RWPE2 (cell line): ENCODE measurements around the gene CDC42BPA.

ENCODE experiments used
- ATAC-seq: fragments of 200-7000 bp; cut with Tn5 transposase; 3 replicates; pipeline ENCODE4 v1.9.1; 2021; ENCODE audit warnings: low read depth
- DNase-seq: peaks from one replicate; pipeline ENCODE4 v3.0.0-alpha.2; 2020; ENCODE audit warnings: low spot score
- H3K27ac ChIP-seq: fragments of 450-650 bp; 2 replicates; pipeline ENCODE4 v1.5.1; 2017; ENCODE audit warnings: mild to moderate bottlenecking; ENCODE audit not compliant: poor library complexity, severe bottlenecking
- H3K27me3 ChIP-seq: fragments of 250-450 bp; sonication (Bioruptor Pico); 2 replicates; pipeline ENCODE4 v1.5.1; 2021; ENCODE audit warnings: mild to moderate bottlenecking, moderate library complexity; ENCODE audit not compliant: insufficient read depth, poor library complexity, severe bottlenecking
- H3K36me3 ChIP-seq: fragments of 250-450 bp; sonication (Bioruptor Pico); 2 replicates; pipeline ENCODE4 v1.5.1; 2020; ENCODE audit warnings: low read depth, mild to moderate bottlenecking, moderate library complexity
- H3K4me1 ChIP-seq: fragments of 250-450 bp; sonication (Bioruptor Pico); 2 replicates; pipeline ENCODE4 v1.5.1; 2021; ENCODE audit warnings: mild to moderate bottlenecking, moderate library complexity; ENCODE audit not compliant: insufficient read depth, poor library complexity, severe bottlenecking
- H3K4me3 ChIP-seq: fragments of 250-450 bp; sonication (Bioruptor Pico); 2 replicates; pipeline ENCODE4 v1.5.1; 2021; ENCODE audit warnings: mild to moderate bottlenecking, moderate library complexity; ENCODE audit not compliant: severe bottlenecking
- H3K9me3 ChIP-seq: fragments of 250-450 bp; sonication (Bioruptor Pico); 2 replicates; pipeline ENCODE4 v1.5.1; 2021; ENCODE audit warnings: mild to moderate bottlenecking, moderate library complexity; ENCODE audit not compliant: severe bottlenecking
- TF ChIP-seq, protein P1 (sequence below): fragments of 450-650 bp; IDR thresholded peaks from one replicate; pipeline ENCODE4 v1.5.1; 2017; ENCODE audit warnings: mild to moderate bottlenecking, moderate library complexity; ENCODE audit not compliant: poor library complexity, severe bottlenecking

Gene CDC42BPA

DNA sequence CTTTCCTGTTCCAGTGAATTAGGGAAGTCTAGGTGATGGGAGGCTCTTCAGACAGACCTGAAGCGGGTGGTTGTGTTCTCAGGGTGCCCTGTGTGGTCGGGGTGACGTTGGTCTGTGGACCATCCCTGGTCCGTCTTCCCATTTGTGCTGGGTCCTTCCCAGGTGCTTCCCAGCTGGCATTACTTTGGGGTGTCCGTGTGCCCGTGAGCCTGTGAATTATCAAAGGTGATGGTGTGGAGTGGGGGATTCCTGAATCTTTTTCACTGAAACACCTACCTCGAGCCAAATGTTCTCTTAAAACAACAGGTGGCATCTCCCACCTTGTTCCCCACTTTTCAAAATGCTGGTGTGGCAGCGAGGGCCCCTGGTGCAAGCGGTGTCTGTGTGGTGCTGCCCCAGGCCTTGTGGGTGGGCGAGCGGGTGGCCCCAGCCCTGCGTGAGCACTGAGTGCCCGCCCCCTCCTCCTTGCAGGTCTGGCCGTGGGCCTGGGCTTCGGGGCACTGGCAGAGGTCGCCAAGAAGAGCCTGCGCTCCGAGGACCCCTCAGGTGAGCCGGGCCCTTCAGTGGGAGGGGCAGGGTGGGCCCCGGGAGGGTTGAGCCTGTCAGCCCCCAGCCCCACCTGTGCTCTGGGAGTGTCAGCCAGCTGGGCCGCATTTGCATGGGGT lies 341.2 kb downstream of the CDC42BPA start:
- no peak for DNase-seq
- H3K27me3 ChIP-seq = no peaks in the 10 kb centered on the region
- H3K4me1 ChIP-seq = no peaks in the 10 kb centered on the region
- no peak overlapping the region for H3K27ac ChIP-seq
- no peaks in the 10 kb centered on the region for H3K36me3 ChIP-seq
- no peak for ATAC-seq
- no peak overlapping the region for H3K4me3 ChIP-seq
- TF ChIP-seq, protein P1, sequence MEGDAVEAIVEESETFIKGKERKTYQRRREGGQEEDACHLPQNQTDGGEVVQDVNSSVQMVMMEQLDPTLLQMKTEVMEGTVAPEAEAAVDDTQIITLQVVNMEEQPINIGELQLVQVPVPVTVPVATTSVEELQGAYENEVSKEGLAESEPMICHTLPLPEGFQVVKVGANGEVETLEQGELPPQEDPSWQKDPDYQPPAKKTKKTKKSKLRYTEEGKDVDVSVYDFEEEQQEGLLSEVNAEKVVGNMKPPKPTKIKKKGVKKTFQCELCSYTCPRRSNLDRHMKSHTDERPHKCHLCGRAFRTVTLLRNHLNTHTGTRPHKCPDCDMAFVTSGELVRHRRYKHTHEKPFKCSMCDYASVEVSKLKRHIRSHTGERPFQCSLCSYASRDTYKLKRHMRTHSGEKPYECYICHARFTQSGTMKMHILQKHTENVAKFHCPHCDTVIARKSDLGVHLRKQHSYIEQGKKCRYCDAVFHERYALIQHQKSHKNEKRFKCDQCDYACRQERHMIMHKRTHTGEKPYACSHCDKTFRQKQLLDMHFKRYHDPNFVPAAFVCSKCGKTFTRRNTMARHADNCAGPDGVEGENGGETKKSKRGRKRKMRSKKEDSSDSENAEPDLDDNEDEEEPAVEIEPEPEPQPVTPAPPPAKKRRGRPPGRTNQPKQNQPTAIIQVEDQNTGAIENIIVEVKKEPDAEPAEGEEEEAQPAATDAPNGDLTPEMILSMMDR = no peak
- H3K9me3 ChIP-seq = no peaks in the 10 kb centered on the region

DNA sequence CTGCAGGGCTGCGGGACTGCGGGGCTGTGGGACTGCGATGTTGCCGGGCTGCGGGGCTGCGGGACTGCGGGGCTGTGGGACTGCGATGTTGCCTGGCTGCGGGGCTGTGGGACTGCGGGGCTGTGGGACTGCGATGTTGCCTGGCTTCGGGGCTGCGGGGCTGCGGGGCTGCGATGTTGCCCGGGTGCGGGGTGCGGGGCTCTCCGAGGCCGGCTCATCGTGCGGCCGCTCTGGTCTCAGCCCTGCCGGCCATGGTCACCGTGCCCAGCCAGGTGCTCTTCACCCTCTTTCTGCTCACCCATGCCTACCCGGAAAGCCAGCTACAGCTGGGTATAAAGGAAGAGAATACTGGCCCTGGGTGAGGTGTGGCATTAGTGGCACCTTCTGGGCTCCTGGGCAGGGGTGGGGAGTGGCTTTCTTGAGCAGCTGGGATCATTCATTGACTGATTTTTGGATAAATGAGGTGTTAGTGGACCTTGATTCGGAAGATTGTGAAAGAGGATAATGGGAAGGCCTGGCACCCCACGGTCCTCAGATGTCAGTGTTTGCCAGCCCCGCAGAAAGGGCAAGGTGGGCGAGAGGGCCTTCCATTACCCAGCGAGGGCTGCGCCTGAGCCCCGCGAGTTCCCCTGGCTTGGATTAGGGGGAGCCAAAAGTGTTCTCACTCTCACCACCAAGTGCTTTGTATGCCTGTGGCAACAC lies 341.9 kb downstream of the CDC42BPA start:
- DNase-seq = no peak
- H3K27me3 ChIP-seq = no peaks in the 10 kb centered on the region
- no peak overlapping the region for H3K27ac ChIP-seq
- H3K4me1 ChIP-seq = no peaks in the 10 kb centered on the region
- no peaks in the 10 kb centered on the region for H3K9me3 ChIP-seq
- no peak for ATAC-seq
- H3K36me3 ChIP-seq = no peaks in the 10 kb centered on the region
- TF ChIP-seq, protein P1 = no peak
- no peak overlapping the region for H3K4me3 ChIP-seq

DNA sequence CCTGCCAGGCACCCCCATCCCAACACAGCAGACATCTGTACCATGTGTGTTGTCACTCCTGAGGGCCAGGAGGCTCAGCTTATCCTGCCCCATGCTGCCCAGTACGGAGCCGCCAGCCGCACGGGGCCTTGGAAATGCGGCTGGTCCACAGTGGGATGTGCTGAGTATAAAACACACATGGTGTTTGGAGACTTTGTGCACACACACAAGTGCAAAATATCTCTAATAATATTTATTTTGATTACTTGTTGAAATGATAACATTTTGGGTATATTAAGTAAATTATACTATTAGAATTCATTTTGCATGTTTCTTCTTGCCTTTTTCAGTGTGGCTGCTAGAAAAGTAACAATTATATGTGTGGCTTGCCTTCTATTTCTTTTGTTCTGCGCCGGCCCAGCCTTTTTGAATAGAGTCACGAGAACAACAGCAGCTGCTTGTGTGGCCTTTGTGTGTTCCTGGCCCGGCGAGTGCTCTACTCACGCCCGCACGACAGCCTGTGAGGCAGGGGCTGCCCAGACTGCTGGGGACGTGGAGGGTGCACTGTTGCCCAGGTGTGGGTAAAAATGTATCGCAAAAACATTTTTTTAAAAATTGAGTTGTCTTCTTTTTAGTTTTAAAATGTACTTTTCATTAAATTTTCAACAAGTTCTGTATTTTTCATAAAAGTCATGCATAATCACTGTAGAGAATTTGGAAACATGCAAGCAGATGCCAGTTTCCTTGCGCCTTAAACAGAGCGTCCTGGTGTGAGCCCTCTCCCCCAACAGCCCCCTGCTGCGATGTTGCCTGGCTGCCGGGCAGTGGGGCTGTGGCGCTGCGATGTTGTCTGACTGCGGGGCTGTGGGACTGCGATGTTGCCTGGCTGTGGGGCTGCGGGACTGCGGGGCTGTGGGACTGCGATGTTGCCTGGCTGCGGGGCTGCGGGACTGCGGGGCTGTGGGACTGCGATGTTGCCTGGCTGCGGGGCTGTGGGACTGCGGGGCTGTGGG lies 342.7 kb downstream of the CDC42BPA start:
- Histone ChIP-seq H3K27ac (no peak overlapping the region), H3K9me3 (no peaks in the 10 kb centered on the region), H3K27me3 (no peaks in the 10 kb centered on the region), H3K4me3 (no peak overlapping the region), H3K36me3 (no peaks in the 10 kb centered on the region), H3K4me1 (no peaks in the 10 kb centered on the region)
- DNase-seq (no peak), ATAC-seq (no peak)
- TF ChIP-seq, protein P1 = no peak

DNA sequence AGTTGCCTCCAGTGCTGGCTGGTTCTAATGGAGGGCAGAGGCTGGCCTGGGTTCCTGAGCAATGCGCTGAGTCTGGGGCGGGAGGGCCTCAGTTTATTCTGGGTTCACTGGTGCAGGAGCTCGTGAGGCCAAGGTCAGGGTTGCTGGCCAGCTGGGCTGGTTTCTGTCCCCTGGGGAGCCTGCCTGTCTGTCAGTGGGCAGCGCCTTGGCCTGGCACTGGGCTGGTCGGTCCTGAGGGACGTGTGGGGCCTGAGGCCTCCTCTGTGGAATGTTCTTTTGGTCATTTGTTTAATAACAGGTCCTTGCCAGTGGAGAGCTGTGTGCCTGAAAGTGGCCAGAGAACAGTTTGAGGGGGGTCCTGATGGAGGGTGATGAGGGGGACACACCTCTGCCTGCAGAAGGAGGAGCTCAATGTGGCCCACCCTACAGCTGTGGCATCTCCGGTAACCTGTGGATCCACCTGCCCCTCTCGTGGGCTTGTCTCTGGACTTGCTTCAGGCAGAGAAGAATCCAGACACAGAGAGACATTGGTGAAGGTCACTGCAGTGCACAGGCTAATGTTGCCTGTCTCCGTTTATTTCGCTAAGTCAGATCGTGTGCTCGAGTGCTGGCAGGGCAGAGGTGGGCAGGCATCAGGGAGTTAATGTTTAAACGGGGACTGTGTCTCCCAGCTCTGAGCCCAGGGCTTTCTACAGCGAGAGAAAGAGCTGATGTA lies 343.6 kb downstream of the CDC42BPA start:
- Histone ChIP-seq H3K27ac (no peak overlapping the region), H3K4me1 (no peaks in the 10 kb centered on the region), H3K36me3 (no peaks in the 10 kb centered on the region), H3K9me3 (no peaks in the 10 kb centered on the region), H3K27me3 (no peaks in the 10 kb centered on the region), H3K4me3 (no peak overlapping the region)
- no peak for ATAC-seq
- TF ChIP-seq, protein P1 = no peak
- DNase-seq = no peak
